ENCODE results near the gene PIGR.

PIGR gene

GRCh38 chr1:206958144-206958543 lies 11.9 kb upstream of the PIGR start:
- no peak for DNase-seq (ENCODE audit: low spot score)

DNA sequence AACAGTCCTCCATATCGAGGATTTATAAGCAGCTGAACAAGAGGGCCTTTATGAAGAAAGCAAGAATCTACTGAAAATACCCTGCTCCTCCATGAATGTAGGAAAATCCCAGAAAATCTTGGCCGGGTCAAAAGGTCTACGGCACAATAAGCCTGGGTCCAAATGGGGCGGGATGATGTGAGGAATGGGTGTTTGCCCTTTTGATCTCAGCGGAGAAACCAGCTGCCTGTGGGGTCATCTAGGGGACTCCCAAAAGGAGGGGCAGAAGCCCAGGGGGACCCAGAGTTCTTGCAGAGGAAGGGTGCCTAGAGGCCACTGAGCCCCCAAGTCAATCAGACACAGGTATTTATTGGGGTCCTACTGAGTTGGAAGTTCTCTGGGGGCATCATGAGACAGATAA lies 11.4 kb upstream of the PIGR start:
- DNase-seq (ENCODE audit: low spot score), result no peak

- DNase-seq (ENCODE audit: low spot score), result no peak
Measured at GRCh38 chr1:206955476-206956451, 9.5 kb upstream of the PIGR start.

DNA sequence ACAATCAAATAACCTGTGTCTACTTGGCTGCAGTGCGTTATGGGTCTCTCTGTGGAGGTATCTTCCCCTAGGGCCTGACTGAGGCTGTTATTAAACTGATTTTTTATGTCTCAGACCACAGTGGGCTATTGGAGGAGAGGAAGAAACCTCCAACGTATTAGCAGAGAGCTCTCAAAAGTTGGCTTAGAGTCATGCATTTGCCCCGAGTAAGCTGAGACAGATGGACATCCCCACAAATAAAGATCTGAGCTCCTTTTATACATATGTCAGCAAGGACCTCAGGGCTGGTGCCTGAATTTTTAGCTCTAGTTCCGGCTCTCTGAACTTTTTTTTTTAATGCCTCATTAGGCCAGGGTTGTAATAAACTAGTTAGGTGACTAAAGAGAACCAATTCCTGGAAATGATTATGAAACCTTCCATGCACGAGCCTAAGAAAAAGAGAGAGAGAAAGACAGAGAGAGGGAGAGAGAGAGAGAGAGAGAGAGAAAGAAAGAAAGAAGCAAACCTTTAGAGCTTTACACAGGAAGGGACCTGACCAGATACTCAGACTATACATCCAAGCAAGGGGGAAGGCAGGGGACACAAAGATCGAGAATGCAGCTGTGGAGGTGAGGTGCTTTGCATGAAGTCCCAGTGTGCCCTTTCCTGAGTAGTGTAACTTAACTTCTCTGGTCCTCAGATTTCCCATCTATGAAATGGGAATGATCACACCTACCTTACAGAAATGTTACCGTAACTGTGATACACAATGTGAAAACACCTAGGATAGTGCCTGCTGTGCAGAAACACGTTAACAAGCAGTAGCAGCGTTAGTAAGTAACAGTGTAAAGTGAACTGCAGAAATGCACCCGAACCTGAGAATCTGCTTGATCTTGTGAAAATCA lies 8.4 kb upstream of the PIGR start:
- no peak for DNase-seq (ENCODE audit: low spot score)

- no peak for DNase-seq (ENCODE audit: low spot score)
Measured at GRCh38 chr1:206953626-206954025, 7.4 kb upstream of the PIGR start.

GRCh38 chr1:206953126-206953525 lies 6.9 kb upstream of the PIGR start:
- DNase-seq (ENCODE audit: low spot score), result no peak

- DNase-seq (ENCODE audit: low spot score), result no peak
Measured at GRCh38 chr1:206952171-206952570, 5.9 kb upstream of the PIGR start.

DNA sequence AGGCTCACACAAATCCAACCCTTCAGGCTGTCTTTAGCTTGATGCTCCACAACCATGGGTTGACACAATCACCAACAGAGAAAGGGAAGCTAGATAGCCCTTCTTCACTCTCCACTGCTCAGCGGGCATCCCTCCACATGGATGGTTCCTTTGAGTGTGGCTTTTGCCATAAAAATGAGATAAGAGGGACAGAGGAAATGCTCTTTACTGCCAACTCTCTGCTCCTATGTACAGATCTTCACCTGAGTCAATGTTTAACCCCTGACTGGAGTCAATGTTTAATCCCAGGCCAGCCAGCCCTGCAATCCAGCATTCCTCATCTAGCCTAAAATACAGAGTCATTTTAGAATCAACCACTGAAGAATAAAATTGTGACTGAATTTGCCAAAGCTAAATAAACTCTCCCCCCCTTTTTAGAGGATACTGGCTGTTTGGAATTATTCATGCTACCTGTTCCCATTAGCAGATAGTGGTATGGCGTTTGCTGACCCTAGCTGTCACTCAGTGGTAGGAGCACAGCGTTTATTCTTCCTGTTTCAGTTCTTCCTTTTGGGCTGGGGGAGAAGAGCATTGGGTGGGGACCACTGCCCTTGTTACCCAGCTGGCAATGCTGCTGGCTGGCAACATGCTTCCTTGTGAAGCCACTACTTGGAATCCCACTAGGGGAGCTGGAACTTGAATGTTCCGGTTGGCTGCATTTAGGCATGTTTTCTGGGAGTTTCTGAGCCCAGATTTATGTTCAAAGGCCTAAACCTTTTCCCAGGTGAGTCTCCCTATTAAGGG lies 5.2 kb upstream of the PIGR start:
- DNase-seq (ENCODE audit: low spot score), result no peak

DNA sequence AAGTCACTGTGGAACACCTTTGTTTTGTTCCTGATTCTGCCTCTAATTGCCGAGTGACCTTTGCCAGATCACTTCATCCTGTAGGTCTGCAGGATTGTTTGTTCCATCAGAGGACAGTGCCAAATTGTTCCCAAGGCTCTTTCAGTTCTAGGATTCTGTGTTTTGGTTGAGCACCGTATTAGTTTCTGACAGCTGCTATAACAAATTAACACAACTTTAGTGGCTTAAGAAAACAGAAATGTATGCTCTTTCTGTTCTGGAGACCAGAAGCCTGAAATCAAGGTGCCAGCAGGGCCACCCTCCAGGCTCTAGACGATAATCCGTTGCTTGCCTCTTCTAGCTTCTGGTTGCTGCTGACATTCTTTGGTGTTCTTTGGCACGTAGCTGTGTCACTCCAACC lies 3.4 kb upstream of the PIGR start:
- no peak for DNase-seq (ENCODE audit: low spot score)

GRCh38 chr1:206949208-206949607 lies 2.9 kb upstream of the PIGR start:
- DNase-seq (ENCODE audit: low spot score), result no peak

- no peak for DNase-seq (ENCODE audit: low spot score)
Measured at GRCh38 chr1:206947255-206947654, 989 bp upstream of the PIGR start.

GRCh38 chr1:206945779-206946178 lies 487 bp downstream of the PIGR start:
- no peak for DNase-seq (ENCODE audit: low spot score)

GRCh38 chr1:206944703-206945102 lies 1.6 kb downstream of the PIGR start:
- no peak for DNase-seq (ENCODE audit: low spot score)

- no peak for DNase-seq (ENCODE audit: low spot score)
Measured at GRCh38 chr1:206941766-206942418, 4.4 kb downstream of the PIGR start.

GRCh38 chr1:206940588-206940936 lies 5.7 kb downstream of the PIGR start:
- DNase-seq (ENCODE audit: low spot score), result no peak

- no peak for DNase-seq (ENCODE audit: low spot score)
Measured at GRCh38 chr1:206939841-206940587, 6.3 kb downstream of the PIGR start.

- no peak for DNase-seq (ENCODE audit: low spot score)
Measured at GRCh38 chr1:206939131-206939530, 7.1 kb downstream of the PIGR start.

DNA sequence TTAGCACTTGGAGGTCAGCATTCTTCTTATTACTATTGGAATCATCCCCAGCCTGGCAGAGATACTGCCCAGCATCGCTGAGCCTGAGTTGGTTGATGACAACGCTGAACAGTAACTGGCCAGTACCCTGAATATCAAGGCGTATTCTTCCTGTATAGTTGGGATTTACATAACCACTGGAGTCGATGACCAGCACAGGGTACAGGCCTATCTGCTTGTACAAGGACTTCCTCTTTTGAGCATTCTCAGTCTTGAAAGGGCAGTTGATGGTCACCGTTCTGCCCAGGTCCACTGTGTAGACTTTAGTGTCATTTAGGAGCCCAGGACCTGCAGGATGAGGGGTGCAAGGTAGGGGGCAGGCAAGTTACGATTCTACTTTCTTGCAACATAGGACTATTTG lies 8.8 kb downstream of the PIGR start:
- DNase-seq (ENCODE audit: low spot score), result no peak

DNA sequence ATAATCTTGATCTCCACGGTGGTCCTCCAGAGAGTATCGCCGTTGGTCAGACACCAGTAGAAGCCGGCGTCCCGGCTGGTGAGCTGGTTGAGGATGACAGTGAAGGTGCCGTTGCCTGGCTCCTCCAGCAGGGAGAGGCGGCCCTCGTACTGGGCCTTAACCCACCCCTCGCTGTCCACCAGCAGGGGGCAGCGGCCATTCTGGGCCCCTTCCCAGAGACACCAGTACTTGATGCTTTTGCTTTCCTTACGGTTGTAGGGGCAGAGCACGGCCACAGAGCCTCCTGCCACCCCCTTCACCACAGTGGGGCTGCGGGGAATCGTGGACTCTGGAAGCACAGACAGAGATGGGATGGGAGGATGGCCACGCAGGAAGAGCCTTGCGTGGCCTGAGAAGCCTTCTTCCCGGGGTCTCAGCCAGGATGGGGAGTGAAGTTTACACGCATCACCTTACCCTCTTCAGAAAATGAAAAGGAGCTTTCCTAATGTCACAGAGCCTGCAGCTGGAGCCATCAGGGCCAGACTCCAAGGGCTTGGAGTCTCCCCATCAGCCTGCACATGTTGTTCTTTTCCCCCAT lies 10.7 kb downstream of the PIGR start:
- DNase-seq (ENCODE audit: low spot score), result no peak

GRCh38 chr1:206933333-206933945 lies 12.8 kb downstream of the PIGR start:
- DNase-seq (ENCODE audit: low spot score), result no peak
